ENCODE measurements around the gene KRTAP5-8.
A peak's percentile ranks its signal among the peaks of the same experiment; 100 is the strongest.
"Not testable (repeated sequence)": the region's sequence is repeated elsewhere in the genome, so short reads cannot be mapped to it uniquely, and the experiment has no call there.

KRTAP5-8 gene

DNA sequence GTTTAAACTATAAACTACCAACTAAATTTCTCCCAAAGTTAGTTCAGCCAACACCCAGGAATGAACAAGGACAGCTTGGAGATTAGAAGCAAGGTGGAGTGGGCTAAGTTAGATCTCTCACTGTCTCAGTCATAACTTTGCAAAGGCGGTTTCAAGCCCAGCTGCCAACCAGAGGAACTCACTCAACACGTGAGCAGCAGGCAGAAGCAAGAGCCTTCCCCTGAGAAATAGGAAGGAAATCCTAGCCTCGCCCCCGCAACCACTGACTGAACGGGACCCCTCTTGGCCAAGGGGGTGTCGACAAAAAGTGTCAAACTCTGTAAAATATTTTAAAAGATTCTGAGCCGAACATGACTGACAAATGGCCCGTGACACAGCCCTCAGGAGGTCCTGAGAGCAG is 6.0 kb downstream of the KRTAP5-8 start:
- no peak for DNase-seq (ENCODE audit: low spot score)

DNA sequence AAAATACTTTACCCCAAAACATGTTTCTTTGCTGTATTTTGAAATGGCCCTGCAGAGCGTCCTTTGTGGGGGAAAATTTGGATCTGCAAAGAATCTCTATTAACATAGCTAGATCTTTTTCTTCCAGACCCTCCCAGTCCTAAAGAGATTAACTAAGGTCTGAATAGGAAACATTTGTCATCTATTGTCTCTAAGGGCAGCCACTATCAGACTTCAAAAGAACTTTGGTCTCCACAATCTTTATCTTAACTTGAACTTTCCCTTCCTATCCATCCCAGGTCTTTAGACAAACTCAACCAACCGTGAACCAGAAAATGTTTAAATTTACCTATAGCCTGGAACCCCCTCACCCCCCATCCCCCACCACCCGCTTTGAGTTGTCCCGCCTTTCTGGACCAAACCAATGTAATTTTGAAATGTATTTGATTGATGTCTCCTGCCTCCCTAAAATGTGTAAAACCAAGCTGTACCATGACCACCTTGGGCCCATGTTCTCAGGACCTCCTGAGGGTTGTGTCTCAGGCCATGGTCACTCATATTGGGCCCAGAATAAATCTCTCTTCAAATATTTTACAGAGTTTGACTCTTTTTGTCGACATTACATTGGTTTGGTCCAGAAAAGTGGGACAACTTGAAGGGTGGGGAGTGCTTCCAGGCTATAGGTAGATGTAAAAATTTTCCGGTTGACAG is 6.8 kb downstream of the KRTAP5-8 start:
- DNase-seq (ENCODE audit: low spot score) = no peak

DNA sequence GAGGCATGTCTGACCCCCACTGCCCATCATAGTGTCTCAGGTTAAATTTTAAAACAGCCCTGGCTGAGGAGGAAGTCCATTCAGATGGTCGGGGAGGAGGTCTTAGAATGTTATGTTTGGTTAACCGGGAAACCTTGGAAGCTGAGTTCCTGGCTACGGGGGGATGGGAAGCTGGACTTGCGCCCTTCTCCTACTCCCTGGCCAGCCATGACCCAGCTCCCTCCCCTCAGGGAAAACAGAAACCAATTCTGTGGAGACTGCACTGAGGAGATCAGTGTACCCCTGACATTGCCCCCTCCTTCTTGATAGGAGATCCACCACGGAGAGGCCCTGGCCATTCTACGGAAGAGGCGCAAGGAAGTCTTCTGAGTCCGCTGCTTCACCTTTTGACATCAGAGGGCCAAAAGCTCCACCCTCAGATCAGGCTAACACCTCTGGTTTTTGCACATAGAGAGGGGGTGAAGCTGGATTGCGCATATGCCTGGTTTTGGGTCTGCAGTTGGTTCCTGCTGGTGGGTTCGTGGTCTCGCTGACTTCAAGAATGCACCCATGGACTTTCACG is 7.7 kb downstream of the KRTAP5-8 start:
- DNase-seq (ENCODE audit: low spot score) = no peak

DNA sequence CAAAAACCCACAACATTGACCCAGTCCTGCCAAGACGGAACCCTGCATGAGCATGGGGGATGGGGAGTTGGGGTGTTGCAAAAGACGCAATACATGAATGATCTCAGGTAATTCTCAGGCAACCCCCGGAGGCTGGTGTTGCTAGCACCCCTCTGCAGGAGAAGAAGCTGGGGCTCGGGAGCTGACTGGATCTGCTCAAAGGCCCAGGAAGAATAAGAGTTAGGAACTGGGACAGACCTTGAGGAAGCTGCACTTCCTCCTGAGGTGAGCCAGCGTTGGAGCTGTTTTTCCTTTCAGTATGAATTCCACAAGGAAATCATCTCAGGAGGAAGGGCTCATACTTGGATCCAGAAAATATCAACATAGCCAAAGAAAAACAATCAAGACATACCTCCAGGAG is 10.3 kb downstream of the KRTAP5-8 start, which contains the start of gene KRTAP5-9:
Gene KRTAP5-9, plus strand, starts transcription at position 301 of the 400 bp plus-strand sequence. CDS start 238 bp downstream, outside the sequence.
- DNase-seq (ENCODE audit: low spot score) = no peak

DNA sequence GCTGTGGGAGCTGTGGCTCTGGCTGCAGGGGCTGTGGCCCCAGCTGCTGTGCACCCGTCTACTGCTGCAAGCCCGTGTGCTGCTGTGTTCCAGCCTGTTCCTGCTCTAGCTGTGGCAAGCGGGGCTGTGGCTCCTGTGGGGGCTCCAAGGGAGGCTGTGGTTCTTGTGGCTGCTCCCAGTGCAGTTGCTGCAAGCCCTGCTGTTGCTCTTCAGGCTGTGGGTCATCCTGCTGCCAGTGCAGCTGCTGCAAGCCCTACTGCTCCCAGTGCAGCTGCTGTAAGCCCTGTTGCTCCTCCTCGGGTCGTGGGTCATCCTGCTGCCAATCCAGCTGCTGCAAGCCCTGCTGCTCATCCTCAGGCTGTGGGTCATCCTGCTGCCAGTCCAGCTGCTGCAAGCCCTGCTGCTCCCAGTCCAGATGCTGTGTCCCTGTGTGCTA is 10.9 kb downstream of the KRTAP5-8 start:
- DNase-seq (ENCODE audit: low spot score) = no peak

DNA sequence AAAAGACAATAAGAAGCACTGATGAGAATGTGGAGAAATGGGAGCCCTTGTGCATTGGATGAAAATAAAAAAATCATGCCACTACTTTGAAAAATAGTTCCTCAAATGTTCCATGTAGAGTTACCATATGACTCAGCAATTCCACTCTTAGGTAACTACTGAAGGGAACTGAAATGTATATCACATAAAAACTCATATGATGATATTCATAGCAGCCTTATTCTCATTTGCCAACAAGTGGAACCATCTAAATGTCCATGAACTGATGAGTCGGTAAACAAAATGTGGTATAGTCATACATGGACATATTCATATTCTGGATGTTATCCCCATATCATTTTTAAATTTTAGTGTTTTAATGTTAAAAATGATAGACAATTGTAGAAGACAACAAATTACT is 13.9 kb downstream of the KRTAP5-8 start:
- DNase-seq (ENCODE audit: low spot score) = no peak

DNA sequence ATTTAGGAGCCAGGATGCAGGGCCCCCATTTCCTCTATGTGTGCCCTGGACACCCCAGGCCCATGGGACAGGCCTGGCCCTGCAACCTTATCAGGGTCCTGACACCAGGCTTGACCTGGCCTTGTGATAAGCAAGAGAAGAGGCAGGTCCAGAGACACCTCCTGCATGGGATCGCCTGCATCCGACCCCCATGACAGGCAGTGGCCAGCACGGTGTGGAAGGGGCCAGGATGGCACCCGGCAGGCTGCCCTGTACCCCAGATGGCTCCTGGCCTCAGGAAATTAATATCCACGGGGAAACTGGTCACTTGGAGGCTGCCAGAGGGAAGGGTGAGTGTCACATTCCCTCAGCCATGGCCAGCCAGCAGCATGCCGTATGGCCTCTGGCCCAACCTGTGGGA is 17.2 kb downstream of the KRTAP5-8 start:
- DNase-seq (ENCODE audit: low spot score) = no peak

DNA sequence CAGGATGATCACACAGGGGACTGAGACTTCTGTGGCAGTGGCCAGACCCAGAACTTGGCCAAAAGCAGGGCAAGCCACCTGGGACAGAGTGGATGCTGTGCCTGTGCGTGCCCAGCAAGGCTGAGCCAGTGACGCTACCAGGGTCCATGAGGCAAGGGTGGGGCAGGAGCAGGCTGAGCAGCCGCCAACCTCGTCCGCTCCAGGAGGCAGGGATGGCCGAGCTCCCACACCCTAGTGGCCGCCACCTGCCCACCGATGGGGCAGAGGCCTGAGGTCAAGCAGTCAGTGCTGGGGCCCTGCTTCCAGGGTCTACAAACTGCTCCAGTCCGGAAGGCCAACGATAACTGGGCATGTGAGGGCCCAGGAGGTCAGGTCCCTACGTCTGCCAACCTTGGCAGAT is 17.7 kb downstream of the KRTAP5-8 start:
- no peak for DNase-seq (ENCODE audit: low spot score)

DNA sequence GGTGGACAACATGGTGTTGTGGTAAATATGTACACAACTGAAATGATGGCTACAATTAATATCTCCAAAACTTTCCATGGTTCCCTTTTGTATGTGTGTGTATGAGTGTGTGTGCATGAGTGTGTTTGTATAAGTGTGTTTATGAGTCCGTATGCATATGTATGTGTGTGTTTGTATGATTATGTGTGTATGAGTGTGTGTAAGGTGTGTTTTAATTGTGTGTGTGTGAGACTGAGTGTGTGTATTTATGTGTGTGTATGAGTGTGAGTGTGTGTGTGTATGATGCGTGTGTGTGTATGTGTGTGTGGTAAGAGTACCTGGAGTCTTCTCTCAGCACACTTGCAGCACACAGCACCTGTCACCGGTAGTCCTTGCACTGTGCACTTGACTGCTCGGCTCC is 18.2 kb downstream of the KRTAP5-8 start:
- no peak for DNase-seq (ENCODE audit: low spot score)

DNA sequence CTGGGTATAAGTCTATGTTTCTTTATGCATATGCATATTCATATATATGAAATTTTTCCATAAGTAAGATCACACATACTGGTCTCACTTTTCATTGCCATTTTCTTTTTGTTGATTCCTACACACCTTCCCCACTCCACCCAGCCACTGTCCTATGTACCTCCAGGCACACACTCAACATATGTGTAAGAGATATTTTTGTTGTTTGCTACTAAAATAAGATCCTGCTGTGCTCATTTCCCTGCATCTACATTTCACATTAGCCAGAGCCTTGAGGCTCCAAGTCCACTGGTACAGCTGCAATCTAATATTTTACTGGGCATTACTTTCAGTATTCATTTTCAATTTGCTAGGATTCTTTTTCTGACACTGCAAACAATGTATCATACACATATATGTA is 19.4 kb downstream of the KRTAP5-8 start:
- no peak for DNase-seq (ENCODE audit: low spot score)

DNA sequence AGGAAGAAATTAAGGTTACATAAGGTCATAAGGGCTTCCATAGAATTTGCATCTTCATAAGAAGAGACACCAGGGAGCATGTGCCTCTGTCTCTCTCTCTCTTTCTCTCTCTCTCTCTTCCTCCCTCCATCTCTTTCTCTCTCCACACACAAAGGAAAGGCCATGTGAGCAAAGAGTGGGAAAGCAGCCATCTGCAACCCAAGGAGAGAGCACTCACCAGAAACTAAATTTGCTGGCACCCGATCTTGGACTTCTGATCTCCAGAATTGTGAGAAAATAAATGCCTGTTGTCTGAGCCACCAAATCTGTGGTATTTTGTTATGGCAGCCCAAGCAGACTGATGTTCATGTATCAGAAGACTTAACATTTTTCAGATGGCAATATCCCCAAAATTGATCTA is 21.2 kb downstream of the KRTAP5-8 start:
- DNase-seq (ENCODE audit: low spot score) = peak; percentile 26

DNA sequence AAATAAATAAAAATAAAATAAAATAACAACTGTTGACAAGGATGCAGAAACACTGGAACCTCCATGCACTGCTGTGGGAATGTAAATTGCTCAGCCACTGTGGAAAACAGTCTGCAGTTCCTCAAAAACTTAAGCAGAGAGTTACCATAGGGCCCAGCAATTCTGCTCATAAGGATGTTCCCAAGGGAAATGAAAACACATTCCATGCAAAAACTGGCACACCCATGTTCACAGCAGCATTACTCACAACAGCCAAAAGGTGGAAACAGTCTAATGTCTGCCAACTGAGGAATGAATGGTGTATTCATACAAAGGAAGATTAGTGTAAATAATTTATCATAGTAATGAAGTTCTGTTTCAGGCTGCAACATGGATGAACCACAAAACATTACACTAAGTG is 24.3 kb downstream of the KRTAP5-8 start:
- no peak for DNase-seq (ENCODE audit: low spot score)

DNA sequence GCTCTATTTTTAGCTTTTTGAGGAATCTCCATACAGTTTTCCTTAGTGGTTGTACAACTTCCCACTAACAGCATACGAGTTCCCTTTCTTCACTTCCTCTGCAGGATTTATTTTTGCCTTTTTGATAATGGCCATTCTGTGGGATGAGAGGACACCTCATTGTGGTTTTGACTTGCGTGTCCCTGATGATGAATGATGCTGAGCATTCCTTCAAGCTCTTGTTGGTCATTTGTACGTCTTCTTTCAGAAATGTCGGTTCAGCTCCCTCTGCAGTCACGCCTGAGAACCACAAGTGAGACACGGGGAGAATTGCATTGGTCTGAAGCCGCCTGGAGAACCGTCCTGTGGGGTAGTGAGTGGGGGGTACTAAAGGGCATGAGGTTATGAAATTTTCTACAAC is 25.6 kb downstream of the KRTAP5-8 start:
- DNase-seq (ENCODE audit: low spot score) = peak; percentile 18

DNA sequence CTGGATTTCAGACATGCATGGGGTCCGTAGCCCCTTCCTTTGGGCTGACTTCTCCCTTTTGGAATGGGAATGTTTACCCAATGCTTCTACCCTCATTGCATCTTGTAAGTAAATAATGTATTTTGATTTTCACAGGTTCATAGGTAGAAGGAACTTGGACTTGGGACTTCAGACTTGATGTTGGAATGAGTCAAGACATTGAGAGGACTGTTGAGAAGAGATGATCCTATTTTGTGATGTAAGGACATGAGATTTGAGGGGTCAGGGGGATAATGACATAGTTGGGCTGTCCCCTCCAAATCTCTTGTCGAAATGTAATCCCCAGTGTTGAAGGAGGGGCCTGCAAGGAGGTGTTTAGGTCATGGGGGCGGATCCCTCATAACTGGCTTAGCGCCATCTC is 26.6 kb downstream of the KRTAP5-8 start:
- no peak for DNase-seq (ENCODE audit: low spot score)

DNA sequence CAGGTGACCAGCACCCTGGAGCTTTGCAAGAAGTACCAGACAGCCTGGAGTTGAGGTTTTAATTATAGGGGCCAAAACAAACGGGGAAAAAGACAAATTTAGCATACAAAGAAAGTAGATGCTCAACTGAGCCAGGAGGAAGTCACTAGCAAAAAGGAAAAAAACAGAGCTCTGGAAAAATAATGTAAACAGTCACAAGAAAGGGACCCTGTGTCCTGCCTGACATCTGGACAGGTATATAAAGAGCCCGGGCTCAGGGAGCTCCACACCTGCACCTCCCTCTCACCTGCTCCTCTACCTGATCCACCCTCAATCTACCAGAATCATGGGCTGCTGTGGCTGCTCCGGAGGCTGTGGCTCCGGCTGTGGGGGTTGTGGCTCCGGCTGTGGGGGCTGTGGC is 27.4 kb downstream of the KRTAP5-8 start, which contains the start of gene KRTAP5-10:
Gene KRTAP5-10, plus strand, starts transcription at position 301 of the 400 bp plus-strand sequence. Its CDS starts 25 bp downstream, at position 326.
- no peak for DNase-seq (ENCODE audit: low spot score)

DNA sequence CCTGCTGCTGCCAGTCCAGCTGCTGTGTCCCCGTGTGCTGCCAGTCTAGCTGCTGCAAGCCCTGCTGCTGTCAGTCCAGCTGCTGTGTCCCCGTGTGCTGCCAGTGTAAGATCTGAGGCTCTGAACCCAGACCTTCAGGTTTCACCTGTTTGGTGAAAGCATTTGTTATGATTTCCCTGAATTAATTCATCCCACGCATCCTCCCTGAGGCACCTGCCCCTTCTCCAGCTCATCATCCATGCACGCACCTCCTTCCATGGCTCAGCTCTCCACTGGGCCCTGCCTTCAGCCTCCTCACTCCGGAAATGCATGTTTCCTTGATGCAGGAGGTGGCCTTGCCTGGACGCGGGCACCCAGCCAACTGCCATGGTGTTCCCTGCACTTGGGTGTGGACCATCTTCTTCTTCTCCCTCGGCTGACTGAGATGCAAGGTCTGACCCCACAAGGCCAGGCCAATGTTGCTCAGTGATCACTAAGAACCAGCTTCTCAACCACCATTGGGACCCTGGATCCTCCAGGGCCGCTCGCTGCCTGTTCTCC is 28.3 kb downstream of the KRTAP5-8 start:
- DNase-seq (ENCODE audit: low spot score) = no peak

DNA sequence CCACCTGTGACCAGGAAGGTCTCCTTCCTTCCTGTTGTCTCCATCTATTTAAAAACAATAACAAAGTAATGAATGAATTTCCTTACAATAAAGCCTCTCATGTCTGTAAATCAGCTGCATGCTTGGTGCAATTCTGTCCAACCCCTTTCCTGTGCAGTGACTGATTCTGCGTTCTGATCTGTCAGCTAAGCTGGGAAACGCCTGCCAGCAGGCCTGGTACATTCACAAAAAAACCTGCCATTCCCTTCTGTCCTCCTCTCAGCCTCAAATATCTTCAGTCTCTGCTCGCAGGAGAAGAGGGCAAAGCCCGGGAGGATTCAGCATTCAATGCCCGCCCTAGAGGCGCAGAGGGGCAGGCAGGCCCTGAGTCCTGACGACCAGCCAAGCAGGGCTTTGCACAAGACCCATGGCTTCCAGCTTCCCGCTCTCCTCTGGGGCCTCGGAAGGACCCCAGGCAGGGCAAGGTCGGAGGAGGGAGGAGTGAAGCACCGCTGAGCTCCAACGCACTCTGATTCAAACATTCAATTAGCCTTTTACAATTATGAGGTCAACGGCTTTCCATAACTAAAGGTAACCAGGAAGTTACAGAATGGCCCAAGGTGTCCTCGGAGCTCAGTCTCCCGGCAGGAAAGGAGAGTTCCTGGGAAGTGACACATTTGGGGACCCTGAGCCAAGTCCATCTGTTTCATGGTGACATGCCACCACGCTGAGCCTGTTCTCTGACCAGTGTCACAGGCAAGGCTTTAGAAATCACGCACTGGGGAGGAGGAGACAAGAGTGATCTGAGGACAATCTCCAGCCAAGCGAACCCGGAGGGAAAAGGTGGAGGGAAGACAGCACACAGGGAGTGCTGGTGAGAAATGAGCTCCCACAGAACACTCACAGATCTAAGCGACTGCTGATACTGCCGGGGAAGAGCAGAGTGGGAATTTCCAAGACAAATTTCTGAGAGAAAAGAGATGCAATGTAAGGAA is 29.1 kb downstream of the KRTAP5-8 start:
- DNase-seq (ENCODE audit: low spot score) = peak; percentile 46

DNA sequence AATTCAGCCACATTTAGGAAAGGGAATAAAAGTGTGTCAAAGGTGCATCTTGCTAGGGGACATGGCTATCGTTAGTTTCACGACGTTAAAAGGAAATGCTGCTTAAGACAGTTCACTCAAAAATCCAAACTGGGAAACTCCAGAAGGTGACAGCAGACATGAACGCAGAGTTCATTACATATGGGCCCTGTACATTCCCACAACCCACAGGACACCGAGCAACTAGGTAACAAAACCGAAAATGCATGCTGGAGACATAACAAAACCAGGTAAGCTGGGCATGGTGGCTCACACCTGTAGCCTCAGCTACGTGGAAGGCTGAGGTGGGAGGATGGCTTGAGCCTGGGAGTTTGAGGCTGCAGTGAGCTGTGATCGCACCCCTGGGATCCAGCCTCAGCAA is 29.8 kb downstream of the KRTAP5-8 start:
- not testable (repeated sequence) for DNase-seq (ENCODE audit: low spot score)

DNA sequence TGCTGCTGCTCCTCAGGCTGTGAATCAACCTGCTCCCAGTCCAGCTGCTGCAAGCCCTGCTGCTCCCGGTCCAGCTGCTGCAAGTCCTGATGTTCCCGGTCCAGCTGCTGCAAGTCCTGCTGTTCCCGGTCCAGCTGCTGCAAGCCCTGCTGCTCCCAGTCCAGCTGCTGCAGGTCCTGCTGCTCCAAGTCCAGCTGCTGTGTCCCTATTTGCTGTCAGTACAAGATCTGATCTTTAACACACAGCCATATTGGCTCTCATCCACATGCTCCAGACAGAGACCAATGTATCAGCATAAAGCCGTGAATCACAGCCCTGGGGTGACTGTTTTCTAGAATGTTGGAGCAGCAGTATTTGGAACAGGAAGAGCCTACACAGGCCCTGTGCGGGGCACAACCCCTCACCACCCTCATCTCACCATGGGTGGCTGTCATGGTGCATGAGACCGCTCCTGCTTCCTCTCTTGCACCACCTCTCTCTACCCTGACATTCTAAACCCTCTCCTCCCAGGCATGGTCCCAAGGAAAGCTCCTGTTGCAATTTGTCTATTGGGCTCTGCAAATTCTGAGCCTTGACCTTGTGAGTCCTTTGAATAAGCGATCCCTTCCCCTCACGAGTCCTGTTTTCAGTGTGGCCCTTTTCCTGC is 31.0 kb downstream of the KRTAP5-8 start:
- DNase-seq (ENCODE audit: low spot score) = peak; percentile 31

DNA sequence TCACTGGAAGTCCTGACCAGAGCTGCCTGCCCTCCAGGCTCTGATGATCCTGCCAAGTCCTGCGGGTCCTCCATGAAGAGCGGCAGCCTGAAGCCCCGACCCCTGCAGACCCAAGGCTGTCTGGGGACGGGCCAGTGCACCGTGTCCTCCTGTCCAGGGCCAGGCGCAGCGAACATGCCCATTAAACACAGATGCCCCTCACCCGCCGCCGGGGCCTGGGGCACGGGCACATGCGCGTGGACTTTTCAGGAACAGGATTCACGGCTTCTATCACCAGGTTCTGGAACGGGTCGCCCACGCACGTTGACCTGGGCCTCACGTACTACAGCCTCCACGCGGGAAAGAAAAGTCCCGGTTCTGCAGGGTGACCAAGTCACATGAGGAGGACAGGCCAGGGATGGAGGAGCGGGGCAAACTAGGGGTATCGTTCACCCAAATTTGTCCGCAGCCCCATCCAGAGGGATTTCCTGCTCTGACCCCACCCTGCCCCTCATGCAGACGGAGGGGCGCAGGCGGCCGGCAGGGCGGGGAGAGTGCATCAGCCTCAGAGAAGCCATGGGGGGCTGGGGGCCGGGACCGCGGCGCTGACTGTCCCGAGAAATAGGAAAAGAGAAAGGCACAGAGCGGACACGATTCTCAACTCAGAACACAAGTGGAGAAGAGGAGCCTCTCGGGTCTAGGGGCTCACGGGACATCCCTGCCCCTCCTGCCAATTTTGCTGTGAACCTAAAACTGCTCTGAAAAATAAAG is 33.5 kb downstream of the KRTAP5-8 start:
- DNase-seq (ENCODE audit: low spot score) = not testable (repeated sequence)

DNA sequence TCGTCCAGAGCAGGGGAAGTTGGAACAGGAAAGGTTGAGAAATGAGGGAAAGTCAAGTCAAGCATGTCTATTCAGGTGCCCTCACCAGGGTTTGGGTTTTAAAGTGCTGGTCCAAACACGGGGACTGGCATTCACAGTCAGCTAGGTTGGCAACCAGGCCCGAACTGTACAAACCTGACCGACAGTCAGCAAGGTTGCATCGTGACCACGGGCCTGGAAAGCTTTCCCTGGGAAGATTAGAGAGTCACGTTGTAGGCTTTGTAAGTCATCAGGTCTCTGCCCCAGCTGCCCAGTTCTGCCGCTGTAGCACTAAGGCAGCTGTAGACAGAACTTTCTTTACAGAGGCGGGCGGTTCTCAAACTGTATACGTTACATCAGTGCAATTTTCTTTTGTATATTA is 35.0 kb downstream of the KRTAP5-8 start:
- DNase-seq (ENCODE audit: low spot score) = no peak
